ENCODE measurements around the gene C2CD2. TPM values are rescaled to one million over a fixed set of nuclear protein-coding genes. Genes with fewer than 3 reads are reported as not detected.

The C2CD2 gene
- total RNA-seq, 6 experiments from 2014 or later, result 7.3 to 11.4 (median 8.3) TPM

DNA sequence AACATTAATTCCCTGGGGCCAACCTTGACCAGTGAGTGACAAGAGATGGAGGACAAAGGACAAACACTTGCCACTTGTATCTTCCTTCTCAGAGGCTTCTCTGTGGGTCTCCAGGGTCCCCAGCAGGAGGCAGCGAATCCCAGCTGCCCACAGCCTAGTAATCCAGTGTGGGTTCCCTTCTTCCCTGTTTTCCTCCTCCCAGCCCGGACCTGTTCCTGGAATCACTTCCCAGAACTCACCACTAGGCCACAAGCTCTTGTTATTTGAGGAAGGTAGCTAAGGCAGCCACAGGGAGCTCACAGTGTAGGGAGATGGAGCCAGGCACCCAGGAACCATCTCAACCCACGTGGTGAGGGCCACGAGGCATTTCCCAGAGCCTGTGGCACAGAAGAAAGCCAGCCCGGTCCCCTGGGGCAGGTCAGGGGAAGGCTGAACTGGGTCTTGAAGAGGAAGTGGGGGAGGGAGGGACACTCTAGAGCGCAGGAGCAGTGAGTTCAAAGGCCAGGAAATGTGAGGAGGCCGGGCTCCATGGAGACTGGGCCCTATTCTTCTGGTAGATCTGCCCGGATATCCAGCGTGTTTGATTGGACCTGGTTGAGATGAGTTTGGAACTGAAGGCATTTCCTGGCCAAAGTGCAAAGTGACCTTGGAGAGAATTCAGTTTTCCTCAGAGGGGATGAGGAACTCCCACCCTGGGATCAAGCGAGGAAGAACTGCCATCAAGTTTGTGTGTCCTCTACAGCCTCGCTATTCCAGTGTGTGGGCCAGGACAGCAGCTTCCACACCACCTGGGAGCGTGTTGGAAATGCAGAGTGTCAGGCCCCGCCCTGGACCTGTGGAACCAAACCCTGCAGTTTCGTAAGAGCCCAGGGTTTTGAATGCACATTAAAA, 20.3 kb upstream of the C2CD2 start:
- Histone ChIP-seq H3K9me3 (no peaks in the 10 kb centered on the region), H3K4me3 (no peak overlapping the region), H3K27ac (no peak overlapping the region), H3K27me3 (no peaks in the 10 kb centered on the region), H3K36me3 (no peaks in the 10 kb centered on the region), H3K4me1 (no peaks in the 10 kb centered on the region)
- DNase-seq (peak in 1 of 3 donors; percentile 45), ATAC-seq (peak; percentile 69 to 82 (median 75))
- intact Hi-C loops (cut with DNase I), result no loop called here
- TF ChIP-seq, protein P1, sequence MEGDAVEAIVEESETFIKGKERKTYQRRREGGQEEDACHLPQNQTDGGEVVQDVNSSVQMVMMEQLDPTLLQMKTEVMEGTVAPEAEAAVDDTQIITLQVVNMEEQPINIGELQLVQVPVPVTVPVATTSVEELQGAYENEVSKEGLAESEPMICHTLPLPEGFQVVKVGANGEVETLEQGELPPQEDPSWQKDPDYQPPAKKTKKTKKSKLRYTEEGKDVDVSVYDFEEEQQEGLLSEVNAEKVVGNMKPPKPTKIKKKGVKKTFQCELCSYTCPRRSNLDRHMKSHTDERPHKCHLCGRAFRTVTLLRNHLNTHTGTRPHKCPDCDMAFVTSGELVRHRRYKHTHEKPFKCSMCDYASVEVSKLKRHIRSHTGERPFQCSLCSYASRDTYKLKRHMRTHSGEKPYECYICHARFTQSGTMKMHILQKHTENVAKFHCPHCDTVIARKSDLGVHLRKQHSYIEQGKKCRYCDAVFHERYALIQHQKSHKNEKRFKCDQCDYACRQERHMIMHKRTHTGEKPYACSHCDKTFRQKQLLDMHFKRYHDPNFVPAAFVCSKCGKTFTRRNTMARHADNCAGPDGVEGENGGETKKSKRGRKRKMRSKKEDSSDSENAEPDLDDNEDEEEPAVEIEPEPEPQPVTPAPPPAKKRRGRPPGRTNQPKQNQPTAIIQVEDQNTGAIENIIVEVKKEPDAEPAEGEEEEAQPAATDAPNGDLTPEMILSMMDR (IDR thresholded peaks at IDR 0.05), result no peak
- no peak for TF ChIP-seq POLR2A (IDR thresholded peaks at IDR 0.05)
- 45% methylated on average over 8 of the region's 14 CpGs for WGBS (ENCODE audit: insufficient coverage, low coverage, low lambda C conversion rate, missing lambda C conversion rate)

DNA sequence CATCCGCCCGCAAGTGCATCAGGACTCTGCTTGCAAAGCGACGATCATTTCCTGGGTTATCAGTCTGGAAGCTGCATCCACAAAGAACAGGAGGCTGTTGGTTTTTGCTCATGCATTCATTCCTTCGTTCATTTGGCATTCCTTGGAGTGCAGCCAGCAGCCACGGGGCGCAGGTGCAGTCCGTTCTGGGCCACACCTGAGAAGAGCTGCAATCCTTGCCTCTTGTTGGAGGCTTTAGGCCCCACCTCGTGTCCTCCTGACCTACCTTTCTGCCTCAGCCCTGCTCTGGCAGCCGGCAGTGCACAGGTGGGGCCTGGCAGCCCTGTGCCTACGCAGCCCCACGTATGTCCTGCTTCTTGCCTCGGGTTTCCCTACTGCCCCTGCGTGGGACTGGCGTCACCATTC, 19.6 kb upstream of the C2CD2 start:
- WGBS (ENCODE audit: insufficient coverage, low coverage, low lambda C conversion rate, missing lambda C conversion rate), result 30% methylated on average over 2 of the region's 15 CpGs
- TF ChIP-seq, protein P1 (IDR thresholded peaks at IDR 0.05), result no peak
- TF ChIP-seq POLR2A (IDR thresholded peaks at IDR 0.05), result no peak
- no peaks in the 10 kb centered on the region for H3K27me3 ChIP-seq
- no peak overlapping the region for H3K4me3 ChIP-seq
- no peaks in the 10 kb centered on the region for H3K36me3 ChIP-seq
- no peaks in the 10 kb centered on the region for H3K4me1 ChIP-seq
- no peak for ATAC-seq
- H3K9me3 ChIP-seq, result no peaks in the 10 kb centered on the region
- no peak overlapping the region for H3K27ac ChIP-seq
- DNase-seq, result peak in 1 of 3 donors; percentile 41
- intact Hi-C loops (cut with DNase I), result no loop called here

DNA sequence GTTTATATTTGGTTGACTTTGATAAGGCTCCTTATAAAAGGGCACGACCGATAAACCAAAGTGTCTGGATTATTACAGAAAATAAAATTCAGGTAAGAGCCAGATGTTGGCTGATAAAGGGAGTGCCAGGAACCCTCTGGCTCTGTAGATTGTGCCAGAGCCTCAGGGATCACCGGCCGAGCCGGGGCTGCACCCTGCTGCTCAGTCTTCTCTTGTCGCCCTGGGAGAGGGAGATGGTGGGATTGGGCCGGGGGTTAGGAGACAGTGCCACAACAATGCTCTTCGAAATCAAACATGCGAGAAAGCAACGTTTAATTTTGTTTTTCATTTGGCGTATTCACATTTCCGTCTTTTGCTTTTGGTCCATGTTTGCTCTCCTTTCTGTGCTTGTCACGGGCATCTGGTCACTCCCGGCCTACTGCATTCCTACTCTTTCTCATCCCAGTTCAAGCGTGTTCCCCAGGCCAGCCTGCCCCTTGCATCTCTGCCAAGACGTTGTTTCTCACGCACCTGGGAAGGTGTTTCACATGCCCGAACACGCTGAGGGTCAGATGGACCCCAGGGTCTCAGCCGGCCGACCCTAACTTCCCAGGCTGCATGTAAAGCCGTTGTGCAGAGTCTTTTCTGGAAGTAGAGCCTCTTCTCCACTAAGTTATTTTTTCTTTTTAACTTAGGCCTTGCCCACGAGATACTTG, 18.8 kb upstream of the C2CD2 start:
- 88% methylated on average over 17 of the region's 23 CpGs for WGBS (ENCODE audit: insufficient coverage, low coverage, low lambda C conversion rate, missing lambda C conversion rate)
- H3K27me3 ChIP-seq, result no peaks in the 10 kb centered on the region
- H3K9me3 ChIP-seq, result no peaks in the 10 kb centered on the region
- DNase-seq, result peak in 1 of 3 donors; percentile 28
- no peak overlapping the region for H3K27ac ChIP-seq
- TF ChIP-seq, protein P1 (IDR thresholded peaks at IDR 0.05), result no peak
- intact Hi-C loops (cut with DNase I), result no loop called here
- H3K4me3 ChIP-seq, result no peak overlapping the region
- no peaks in the 10 kb centered on the region for H3K36me3 ChIP-seq
- no peak for ATAC-seq
- H3K4me1 ChIP-seq, result no peaks in the 10 kb centered on the region

DNA sequence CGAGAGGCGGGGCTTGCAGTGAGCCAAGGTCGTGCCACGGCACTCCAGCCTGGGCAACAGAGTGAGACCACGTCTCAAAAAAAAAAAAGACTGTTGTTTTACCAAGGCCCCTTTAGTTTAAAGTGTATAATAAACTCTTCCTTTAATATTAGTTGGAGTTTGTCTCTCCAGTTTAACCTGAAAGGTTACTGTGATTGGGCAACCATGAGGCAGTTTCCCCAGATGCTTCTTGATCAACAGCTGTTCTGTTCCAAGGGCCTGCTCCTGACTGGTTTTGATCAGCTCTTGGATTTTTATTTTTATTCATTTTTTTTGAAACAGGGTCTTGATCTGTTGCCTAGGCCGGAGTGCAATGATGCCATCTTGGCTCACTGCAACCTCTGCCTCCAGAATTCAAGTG, 18.1 kb upstream of the C2CD2 start:
- DNase-seq (no peak), ATAC-seq (no peak)
- Histone ChIP-seq H3K4me1 (no peaks in the 10 kb centered on the region), H3K27me3 (no peaks in the 10 kb centered on the region), H3K27ac (no peak overlapping the region), H3K4me3 (no peak overlapping the region), H3K9me3 (no peaks in the 10 kb centered on the region), H3K36me3 (no peaks in the 10 kb centered on the region)
- intact Hi-C loops (cut with DNase I), result no loop called here
- TF ChIP-seq, protein P1 (IDR thresholded peaks at IDR 0.05), result no peak
- TF ChIP-seq POLR2A (IDR thresholded peaks at IDR 0.05), result no peak
- WGBS (ENCODE audit: insufficient coverage, low coverage, low lambda C conversion rate, missing lambda C conversion rate), result 94% methylated on average over 6 of the region's 6 CpGs

Data from right lobe of liver (tissue), 6 donors.